HL-60 (cell line): ENCODE measurements around the gene SLC2A9.

Source experiments
- DNase-seq, 2 experiments: peaks; one replicate each; pipeline ENCODE4 v3.0.0-alpha.2; 2010 to 2020; ENCODE audit warnings: low read depth in 1 of 2, low spot score in 1 of 2
- H3K27ac ChIP-seq: fragments of 250-450 bp; sonication (Bioruptor Pico); replicated peaks from 2 replicates; pipeline ENCODE4 v1.5.1; 2020; ENCODE audit warnings: mild to moderate bottlenecking, moderate library complexity
- H3K27me3 ChIP-seq: fragments of 250-450 bp; sonication (Bioruptor Pico); 2 replicates; pipeline ENCODE4 v1.5.1; 2021; ENCODE audit warnings: mild to moderate bottlenecking, moderate library complexity; ENCODE audit not compliant: insufficient read depth, poor library complexity, severe bottlenecking
- H3K4me3 ChIP-seq: replicated peaks from 2 replicates; pipeline ENCODE4 v1.5.1; 2011; ENCODE audit warnings: mild to moderate bottlenecking, control low read depth, low read length; ENCODE audit not compliant: insufficient read depth
- GABPA ChIP-seq: IDR thresholded peaks from 2 replicates; pipeline ENCODE4 v1.6.1; 2012; ENCODE audit warnings: low read depth
- POLR2AphosphoS5 ChIP-seq: IDR thresholded peaks from 2 replicates; pipeline ENCODE4 v1.6.1; 2012; ENCODE audit warnings: low read depth
- SPI1 ChIP-seq: IDR thresholded peaks from 2 replicates; pipeline ENCODE4 v1.6.1; 2012; ENCODE audit warnings: low read depth, mild to moderate bottlenecking, borderline replicate concordance
- TF ChIP-seq, protein P1 (sequence below): IDR thresholded peaks from one replicate; pipeline ENCODE4 v1.5.1; 2011; ENCODE audit warnings: low read length, control low read depth, inconsistent platforms; ENCODE audit not compliant: insufficient read depth
- TF ChIP-seq, protein P2 (sequence below): IDR thresholded peaks from 2 replicates; pipeline ENCODE4 v1.6.1; 2012; ENCODE audit warnings: low read depth; ENCODE audit not compliant: insufficient replicate concordance

The SLC2A9 gene

DNA sequence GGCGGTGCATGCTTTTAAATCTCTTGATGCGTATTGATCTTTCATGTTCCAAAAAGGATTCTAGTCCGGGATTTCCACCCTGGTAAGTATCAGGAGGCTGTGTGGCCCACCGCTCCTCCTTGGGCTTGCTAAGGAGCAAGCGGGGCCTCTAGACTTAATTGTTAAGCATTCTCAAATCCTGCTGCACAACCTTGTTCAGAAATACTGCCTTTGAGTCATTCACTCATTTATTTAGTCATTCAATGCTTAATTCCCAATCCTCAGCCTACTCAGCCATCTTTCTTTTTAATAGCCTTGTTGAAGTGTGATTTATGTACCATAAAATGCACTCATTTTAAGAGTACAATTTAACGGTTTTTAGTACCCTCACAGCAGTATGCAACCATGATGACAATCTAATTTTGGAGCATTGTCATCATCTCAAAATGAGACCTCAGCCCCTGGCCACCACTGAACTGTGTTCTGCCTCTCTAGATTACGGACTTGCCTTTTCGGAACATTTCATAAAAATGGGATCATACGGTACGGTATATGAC lies 15.6 kb upstream of the SLC2A9 start:
- Histone ChIP-seq H3K27me3 (no peaks in the 10 kb centered on the region), H3K27ac (no peak overlapping the region)
- DNase-seq, result no peak

DNA sequence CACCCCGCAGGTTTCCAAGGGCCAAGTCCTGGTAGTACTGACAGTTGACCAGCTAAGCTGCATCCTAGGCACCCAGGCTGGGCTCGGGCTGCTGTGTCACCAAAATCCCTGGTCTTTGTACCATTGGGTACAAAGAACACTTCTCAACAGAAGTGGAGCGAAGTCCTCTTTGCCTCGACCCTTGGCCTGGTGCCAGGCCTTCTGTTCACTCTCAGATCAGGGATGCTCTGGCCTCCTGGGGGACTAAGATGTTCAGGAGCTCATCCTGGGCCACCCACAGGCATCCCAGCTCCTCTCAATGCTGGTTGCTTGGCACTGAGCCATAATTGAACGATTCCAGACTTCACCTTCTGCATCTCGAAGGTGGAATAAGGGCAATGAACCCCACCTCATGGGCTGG lies 13.8 kb upstream of the SLC2A9 start:
- TF ChIP-seq, protein P1, sequence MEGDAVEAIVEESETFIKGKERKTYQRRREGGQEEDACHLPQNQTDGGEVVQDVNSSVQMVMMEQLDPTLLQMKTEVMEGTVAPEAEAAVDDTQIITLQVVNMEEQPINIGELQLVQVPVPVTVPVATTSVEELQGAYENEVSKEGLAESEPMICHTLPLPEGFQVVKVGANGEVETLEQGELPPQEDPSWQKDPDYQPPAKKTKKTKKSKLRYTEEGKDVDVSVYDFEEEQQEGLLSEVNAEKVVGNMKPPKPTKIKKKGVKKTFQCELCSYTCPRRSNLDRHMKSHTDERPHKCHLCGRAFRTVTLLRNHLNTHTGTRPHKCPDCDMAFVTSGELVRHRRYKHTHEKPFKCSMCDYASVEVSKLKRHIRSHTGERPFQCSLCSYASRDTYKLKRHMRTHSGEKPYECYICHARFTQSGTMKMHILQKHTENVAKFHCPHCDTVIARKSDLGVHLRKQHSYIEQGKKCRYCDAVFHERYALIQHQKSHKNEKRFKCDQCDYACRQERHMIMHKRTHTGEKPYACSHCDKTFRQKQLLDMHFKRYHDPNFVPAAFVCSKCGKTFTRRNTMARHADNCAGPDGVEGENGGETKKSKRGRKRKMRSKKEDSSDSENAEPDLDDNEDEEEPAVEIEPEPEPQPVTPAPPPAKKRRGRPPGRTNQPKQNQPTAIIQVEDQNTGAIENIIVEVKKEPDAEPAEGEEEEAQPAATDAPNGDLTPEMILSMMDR, result no peak
- DNase-seq, result no peak
- H3K27me3 ChIP-seq, result no peaks in the 10 kb centered on the region
- H3K27ac ChIP-seq, result no peak overlapping the region
- no peak overlapping the region for H3K4me3 ChIP-seq

More for the DNA sequence above, 15.6 kb upstream of the SLC2A9 start:
- no peak for TF ChIP-seq GABPA
- H3K4me3 ChIP-seq, result no peak overlapping the region

DNA sequence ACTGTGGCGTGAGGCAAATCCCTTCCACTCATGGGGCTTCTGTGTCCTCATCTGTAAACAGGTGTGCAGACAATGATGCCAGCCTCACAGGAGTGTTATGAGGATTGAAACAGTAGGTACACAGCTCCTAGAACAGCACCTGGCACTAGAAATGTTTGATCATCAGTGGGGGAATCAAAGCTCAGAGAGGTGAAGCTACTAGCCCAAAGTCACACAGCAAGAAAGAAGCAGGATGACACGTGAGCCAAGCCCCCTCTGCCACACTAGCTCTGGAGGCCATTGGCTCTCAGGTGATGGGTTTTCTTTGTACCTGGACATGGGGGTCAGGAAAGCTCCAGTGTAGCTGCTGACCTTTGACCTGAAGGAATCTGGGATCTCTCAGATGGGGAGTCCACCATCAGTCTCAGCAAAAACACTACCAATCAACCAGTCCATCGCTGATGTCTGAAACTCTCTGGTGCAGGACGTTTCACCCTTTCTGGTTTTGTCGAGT lies 13.4 kb upstream of the SLC2A9 start:
- no peak overlapping the region for H3K4me3 ChIP-seq
- TF ChIP-seq, protein P2, sequence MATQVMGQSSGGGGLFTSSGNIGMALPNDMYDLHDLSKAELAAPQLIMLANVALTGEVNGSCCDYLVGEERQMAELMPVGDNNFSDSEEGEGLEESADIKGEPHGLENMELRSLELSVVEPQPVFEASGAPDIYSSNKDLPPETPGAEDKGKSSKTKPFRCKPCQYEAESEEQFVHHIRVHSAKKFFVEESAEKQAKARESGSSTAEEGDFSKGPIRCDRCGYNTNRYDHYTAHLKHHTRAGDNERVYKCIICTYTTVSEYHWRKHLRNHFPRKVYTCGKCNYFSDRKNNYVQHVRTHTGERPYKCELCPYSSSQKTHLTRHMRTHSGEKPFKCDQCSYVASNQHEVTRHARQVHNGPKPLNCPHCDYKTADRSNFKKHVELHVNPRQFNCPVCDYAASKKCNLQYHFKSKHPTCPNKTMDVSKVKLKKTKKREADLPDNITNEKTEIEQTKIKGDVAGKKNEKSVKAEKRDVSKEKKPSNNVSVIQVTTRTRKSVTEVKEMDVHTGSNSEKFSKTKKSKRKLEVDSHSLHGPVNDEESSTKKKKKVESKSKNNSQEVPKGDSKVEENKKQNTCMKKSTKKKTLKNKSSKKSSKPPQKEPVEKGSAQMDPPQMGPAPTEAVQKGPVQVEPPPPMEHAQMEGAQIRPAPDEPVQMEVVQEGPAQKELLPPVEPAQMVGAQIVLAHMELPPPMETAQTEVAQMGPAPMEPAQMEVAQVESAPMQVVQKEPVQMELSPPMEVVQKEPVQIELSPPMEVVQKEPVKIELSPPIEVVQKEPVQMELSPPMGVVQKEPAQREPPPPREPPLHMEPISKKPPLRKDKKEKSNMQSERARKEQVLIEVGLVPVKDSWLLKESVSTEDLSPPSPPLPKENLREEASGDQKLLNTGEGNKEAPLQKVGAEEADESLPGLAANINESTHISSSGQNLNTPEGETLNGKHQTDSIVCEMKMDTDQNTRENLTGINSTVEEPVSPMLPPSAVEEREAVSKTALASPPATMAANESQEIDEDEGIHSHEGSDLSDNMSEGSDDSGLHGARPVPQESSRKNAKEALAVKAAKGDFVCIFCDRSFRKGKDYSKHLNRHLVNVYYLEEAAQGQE, result no peak
- TF ChIP-seq GABPA, result no peak
- no peak for TF ChIP-seq POLR2AphosphoS5
- no peak for TF ChIP-seq SPI1
- TF ChIP-seq, protein P1, result no peak
- H3K27me3 ChIP-seq, result no peaks in the 10 kb centered on the region
- DNase-seq, result no peak
- H3K27ac ChIP-seq, result no peak overlapping the region

DNA sequence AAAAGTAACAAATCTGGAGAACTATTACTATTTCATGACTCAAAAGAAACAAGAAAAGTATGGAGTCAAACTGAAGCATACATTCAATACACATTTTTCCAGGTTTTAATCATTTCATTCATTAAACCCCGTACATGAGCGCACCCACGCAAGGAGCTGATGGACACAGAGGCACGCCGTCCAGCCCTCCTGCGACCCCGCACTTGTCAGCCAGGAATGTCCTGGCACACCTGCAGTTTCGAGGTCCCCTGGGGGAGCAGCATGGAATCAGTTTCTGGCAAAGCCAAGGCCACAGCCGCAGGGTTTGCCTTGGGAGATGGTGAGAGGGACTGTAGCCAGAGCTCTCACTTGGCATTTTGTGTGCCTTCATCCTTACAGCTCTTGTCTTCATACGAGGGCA lies 12.8 kb upstream of the SLC2A9 start:
- H3K4me3 ChIP-seq, result no peak overlapping the region
- TF ChIP-seq SPI1 (no peak), GABPA (no peak), POLR2AphosphoS5 (no peak)
- TF ChIP-seq, protein P1, result no peak
- TF ChIP-seq, protein P2, result no peak
- no peak for DNase-seq
- H3K27me3 ChIP-seq, result no peaks in the 10 kb centered on the region
- H3K27ac ChIP-seq, result no peak overlapping the region
